Measurements from ENCODE around the gene LMO2.

- TF ChIP-seq CTCF (IDR thresholded peaks at IDR 0.05) (no peak), POLR2AphosphoS5 (IDR thresholded peaks at IDR 0.05; ENCODE audit: low read depth, low read length) (no peak)
Measured at GRCh38 chr11:33885338-33886005, 6.4 kb downstream of the LMO2 start.
